HG03378 (cell line): ENCODE measurements around the gene HIPK2.
"Not testable (repeated sequence)": the region's sequence is repeated elsewhere in the genome, so short reads cannot be mapped to it uniquely, and the experiment has no call there.

Source experiments
- ATAC-seq: cut with Tn5 transposase; IDR thresholded peaks from one replicate; pipeline ENCODE4 v1.9.1; 2021; ENCODE audit warnings: mild to moderate bottlenecking, moderate library complexity; ENCODE audit not compliant: unreplicated experiment

Gene HIPK2

GRCh38 chr7:139557857-139558581, 219.8 kb downstream of the HIPK2 start:
- no peak for ATAC-seq

GRCh38 chr7:139553991-139554700, 223.7 kb downstream of the HIPK2 start:
- ATAC-seq = not testable (repeated sequence)

- ATAC-seq = no peak
Observed at GRCh38 chr7:139548302-139549028, 229.3 kb downstream of the HIPK2 start.

GRCh38 chr7:139544645-139545044, 233.2 kb downstream of the HIPK2 start:
- no peak for ATAC-seq

GRCh38 chr7:139543801-139544603, 233.8 kb downstream of the HIPK2 start:
- ATAC-seq = no peak

- no peak for ATAC-seq
Observed at GRCh38 chr7:139542308-139543151, 235.3 kb downstream of the HIPK2 start.

GRCh38 chr7:139541600-139542307, 236.0 kb downstream of the HIPK2 start:
- no peak for ATAC-seq

- no peak for ATAC-seq
Observed at GRCh38 chr7:139540203-139540602, 237.6 kb downstream of the HIPK2 start.

- no peak for ATAC-seq
Observed at GRCh38 chr7:139538881-139539635, 238.7 kb downstream of the HIPK2 start.

GRCh38 chr7:139536152-139536551, 241.6 kb downstream of the HIPK2 start:
- ATAC-seq = no peak

GRCh38 chr7:139534966-139535651, 242.7 kb downstream of the HIPK2 start:
- no peak for ATAC-seq

GRCh38 chr7:139534096-139534495, 243.7 kb downstream of the HIPK2 start:
- no peak for ATAC-seq

GRCh38 chr7:139532636-139533155, 245.1 kb downstream of the HIPK2 start:
- no peak for ATAC-seq

GRCh38 chr7:139531094-139531493, 246.7 kb downstream of the HIPK2 start:
- no peak for ATAC-seq

- ATAC-seq = no peak
Observed at GRCh38 chr7:139526578-139527544, 250.9 kb downstream of the HIPK2 start.

- ATAC-seq = no peak
Observed at GRCh38 chr7:139525750-139526149, 252.0 kb downstream of the HIPK2 start.

- no peak for ATAC-seq
Observed at GRCh38 chr7:139525239-139525638, 252.6 kb downstream of the HIPK2 start.
